ENCODE data around the gene TBC1D10A.

The TBC1D10A gene

GRCh38 chr22:30315962-30316576 is 10.7 kb downstream of the TBC1D10A start:
- H3K27me3 ChIP-seq (ENCODE audit: insufficient read depth, poor library complexity, severe bottlenecking) = no peaks in the 10 kb centered on the region
- TF ChIP-seq GABPA (IDR thresholded peaks at IDR 0.05; ENCODE audit: low read depth) (no peak), CTCF (IDR thresholded peaks at IDR 0.05; ENCODE audit: insufficient read depth, low read length) (no peak), SPI1 (IDR thresholded peaks at IDR 0.05; ENCODE audit: borderline replicate concordance, low read depth) (no peak), POLR2AphosphoS5 (IDR thresholded peaks at IDR 0.05; ENCODE audit: low read depth) (no peak)
- TF ChIP-seq, protein P1, sequence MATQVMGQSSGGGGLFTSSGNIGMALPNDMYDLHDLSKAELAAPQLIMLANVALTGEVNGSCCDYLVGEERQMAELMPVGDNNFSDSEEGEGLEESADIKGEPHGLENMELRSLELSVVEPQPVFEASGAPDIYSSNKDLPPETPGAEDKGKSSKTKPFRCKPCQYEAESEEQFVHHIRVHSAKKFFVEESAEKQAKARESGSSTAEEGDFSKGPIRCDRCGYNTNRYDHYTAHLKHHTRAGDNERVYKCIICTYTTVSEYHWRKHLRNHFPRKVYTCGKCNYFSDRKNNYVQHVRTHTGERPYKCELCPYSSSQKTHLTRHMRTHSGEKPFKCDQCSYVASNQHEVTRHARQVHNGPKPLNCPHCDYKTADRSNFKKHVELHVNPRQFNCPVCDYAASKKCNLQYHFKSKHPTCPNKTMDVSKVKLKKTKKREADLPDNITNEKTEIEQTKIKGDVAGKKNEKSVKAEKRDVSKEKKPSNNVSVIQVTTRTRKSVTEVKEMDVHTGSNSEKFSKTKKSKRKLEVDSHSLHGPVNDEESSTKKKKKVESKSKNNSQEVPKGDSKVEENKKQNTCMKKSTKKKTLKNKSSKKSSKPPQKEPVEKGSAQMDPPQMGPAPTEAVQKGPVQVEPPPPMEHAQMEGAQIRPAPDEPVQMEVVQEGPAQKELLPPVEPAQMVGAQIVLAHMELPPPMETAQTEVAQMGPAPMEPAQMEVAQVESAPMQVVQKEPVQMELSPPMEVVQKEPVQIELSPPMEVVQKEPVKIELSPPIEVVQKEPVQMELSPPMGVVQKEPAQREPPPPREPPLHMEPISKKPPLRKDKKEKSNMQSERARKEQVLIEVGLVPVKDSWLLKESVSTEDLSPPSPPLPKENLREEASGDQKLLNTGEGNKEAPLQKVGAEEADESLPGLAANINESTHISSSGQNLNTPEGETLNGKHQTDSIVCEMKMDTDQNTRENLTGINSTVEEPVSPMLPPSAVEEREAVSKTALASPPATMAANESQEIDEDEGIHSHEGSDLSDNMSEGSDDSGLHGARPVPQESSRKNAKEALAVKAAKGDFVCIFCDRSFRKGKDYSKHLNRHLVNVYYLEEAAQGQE (IDR thresholded peaks at IDR 0.05; ENCODE audit: insufficient replicate concordance, low read depth) = no peak

GRCh38 chr22:30314915-30315314 is 11.8 kb downstream of the TBC1D10A start:
- peak in 1 of 2 experiments; percentile 43 for DNase-seq (ENCODE audit: low read depth in 1 of 2, low spot score in 1 of 2)
- no peak overlapping the region for H3K4me3 ChIP-seq (replicated peaks; ENCODE audit: insufficient read depth, low read length)
- H3K27me3 ChIP-seq (ENCODE audit: insufficient read depth, poor library complexity, severe bottlenecking) = no peaks in the 10 kb centered on the region
- H3K27ac ChIP-seq (replicated peaks) = no peak overlapping the region
- TF ChIP-seq GABPA (IDR thresholded peaks at IDR 0.05; ENCODE audit: low read depth) = no peak
- no peak for TF ChIP-seq SPI1 (IDR thresholded peaks at IDR 0.05; ENCODE audit: borderline replicate concordance, low read depth)
- TF ChIP-seq, protein P1 (IDR thresholded peaks at IDR 0.05; ENCODE audit: insufficient replicate concordance, low read depth) = no peak
- TF ChIP-seq POLR2AphosphoS5 (IDR thresholded peaks at IDR 0.05; ENCODE audit: low read depth) = no peak
- TF ChIP-seq CTCF (IDR thresholded peaks at IDR 0.05; ENCODE audit: insufficient read depth, low read length) = no peak

More at GRCh38 chr22:30315962-30316576, 10.7 kb downstream of the TBC1D10A start:
- Histone ChIP-seq H3K27ac (replicated peaks) (no peak overlapping the region), H3K4me3 (replicated peaks; ENCODE audit: insufficient read depth, low read length) (no peak overlapping the region)
- DNase-seq (ENCODE audit: low read depth in 1 of 2, low spot score in 1 of 2) = no peak

DNA sequence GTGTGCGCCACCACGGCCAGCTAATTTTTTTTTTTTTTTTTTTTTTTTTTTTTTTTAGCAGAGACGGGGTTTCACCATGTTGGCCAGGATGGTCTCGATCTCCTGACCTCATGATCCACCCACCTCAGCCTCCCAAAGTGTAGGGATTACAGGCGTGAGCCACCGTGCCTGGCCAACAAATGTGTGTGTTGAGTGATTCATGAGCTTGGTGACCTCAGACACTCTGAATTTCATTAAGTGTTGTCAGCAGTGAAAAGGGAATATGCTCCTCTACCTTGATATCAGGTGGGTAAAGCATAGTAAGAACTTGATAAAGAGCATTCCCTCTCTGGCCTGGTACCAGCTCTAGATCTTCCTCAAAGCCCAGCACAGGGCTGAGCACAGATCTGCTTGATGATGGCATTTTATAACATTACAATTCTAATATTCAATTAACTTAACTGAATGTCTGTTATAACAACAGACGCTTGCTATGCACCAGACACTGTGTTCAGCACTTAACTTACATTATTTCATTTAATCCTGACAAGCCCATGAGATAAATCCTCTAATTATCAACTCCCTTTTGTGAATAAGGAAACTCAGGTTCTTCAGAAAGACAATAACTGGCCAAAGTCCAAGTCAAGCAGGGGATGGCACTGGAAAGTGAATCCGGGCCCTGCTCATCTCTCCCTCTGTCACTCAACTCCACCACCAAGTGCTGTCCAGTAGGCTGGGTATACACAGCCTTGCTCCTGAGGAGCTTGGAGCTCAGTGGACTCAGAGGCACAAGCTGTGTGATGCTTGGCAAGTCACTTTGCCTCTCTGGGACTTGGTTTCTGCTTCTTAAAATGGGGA is 13.0 kb downstream of the TBC1D10A start:
- H3K27me3 ChIP-seq (ENCODE audit: insufficient read depth, poor library complexity, severe bottlenecking) = no peaks in the 10 kb centered on the region
- H3K27ac ChIP-seq (replicated peaks) = no peak overlapping the region
- H3K4me3 ChIP-seq (replicated peaks; ENCODE audit: insufficient read depth, low read length) = no peak overlapping the region
- DNase-seq (ENCODE audit: low read depth in 1 of 2, low spot score in 1 of 2) = no peak
- TF ChIP-seq POLR2AphosphoS5 (IDR thresholded peaks at IDR 0.05; ENCODE audit: low read depth) (no peak), SPI1 (IDR thresholded peaks at IDR 0.05; ENCODE audit: borderline replicate concordance, low read depth) (no peak), CTCF (IDR thresholded peaks at IDR 0.05; ENCODE audit: insufficient read depth, low read length) (no peak), GABPA (IDR thresholded peaks at IDR 0.05; ENCODE audit: low read depth) (no peak)
- TF ChIP-seq, protein P1 (IDR thresholded peaks at IDR 0.05; ENCODE audit: insufficient replicate concordance, low read depth) = no peak
